Measurements from ENCODE around the gene ZNF429.
"Not testable (repeated sequence)": the region's sequence is repeated elsewhere in the genome, so short reads cannot be mapped to it uniquely, and the experiment has no call there.

Gene ZNF429

DNA sequence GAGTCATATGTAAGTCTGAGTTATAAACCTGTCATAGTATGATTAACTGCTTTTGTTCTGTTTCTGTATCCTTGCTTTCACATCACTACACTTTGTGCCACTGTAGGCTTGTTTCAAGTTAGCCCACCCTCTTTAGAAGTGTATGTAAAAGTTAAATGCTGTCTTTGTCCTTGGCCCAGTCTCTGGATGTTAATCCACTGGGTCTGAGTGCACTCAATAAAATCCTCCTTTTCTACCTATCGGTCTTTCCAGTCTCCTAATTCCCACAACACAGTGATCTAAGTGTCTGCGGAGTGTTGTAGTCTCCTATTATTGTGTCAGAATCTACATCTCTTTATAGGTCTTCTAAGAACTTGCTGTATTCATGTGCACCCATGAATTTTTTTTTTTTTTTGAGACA, 14.1 kb downstream of the ZNF429 start:
- peak in 1 of 2 donors; percentile 17 for DNase-seq

DNA sequence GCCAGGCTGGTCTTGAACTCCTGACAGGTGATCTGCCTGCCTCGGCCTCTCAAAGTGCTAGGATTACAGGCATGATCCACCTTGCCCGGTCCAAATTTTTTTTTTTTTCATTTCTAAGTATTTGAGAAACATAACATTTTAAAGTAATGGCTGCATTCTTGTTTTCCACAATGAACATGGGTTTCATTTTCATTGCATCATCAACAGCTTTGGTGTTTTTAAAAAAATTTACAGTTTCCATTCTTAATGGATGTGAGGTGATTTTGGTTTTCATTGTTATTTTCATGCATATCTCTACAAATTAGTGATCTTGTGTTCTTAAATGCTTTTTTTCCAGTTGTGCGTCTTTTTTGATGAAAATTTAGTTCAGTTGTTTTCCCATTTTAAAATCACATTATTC, 27.5 kb downstream of the ZNF429 start:
- no peak for DNase-seq

DNA sequence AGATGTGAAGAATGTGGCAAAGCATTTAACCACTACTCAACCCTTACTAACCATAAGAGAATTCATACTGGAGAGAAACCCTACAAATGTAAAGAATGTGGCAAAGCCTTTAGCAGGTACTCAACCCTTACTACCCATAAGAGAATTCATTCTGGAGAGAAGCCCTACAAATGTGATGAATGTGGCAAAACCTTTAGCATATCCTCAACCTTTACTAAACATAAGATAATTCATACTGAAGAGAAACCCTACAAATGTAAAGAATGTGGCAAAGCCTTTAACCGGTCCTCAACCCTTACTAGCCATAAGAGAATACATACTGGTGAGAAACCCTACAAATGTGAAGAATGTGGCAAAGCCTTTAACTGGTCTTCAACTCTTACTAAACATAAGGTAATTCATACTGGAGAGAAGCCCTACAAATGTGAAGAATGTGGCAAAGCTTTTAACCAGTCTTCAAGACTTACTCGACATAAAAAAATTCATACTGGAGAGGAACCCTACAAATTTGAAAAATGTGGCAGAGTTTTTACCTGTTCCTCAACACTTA, 31.4 kb downstream of the ZNF429 start:
- DNase-seq = not testable (repeated sequence)

DNA sequence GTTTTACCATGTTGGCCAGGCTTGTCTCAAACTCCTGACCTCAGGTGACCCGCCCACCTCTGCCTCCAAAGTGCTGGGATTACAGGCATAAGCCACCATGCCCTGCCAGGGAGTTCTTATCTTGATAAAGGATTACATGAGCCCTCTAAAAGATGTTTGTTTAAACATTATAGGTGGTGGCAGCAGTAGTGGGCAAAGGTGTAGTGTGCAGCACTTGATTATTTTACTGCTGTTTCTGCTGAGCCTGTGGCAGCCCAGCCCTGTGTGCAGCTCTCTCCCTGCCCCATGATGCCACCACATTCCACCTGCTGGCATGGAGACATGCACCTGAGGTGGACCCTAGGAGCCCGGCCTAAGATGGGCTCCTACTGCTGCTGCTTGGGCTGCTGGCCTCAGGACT, 54.0 kb downstream of the ZNF429 start:
- DNase-seq = no peak

- DNase-seq = no peak
These were observed 59.0 kb downstream of the ZNF429 start for GRCh38 chr19:21564406-21564805.

- DNase-seq = no peak
These were observed 60.7 kb downstream of the ZNF429 start for GRCh38 chr19:21566073-21566472.

DNA sequence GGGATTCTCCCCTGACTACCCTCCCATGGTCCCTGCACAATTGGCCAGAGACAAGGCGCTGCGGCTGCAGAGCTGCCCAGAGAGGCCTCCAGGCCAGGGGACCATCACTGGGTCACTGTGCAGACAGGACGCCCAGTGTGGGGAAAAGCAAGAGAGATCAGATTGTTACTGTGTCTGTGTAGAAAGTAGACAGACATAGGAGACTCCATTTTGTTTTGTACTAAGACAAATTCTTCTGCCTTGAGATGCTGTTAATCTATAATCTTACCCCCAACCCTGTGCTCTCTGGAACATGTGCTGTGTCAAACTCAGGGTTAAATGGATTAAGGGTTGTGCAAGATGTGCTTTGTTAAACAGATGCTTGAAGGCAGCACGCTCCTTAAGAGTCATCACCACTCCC, 62.4 kb downstream of the ZNF429 start:
- DNase-seq = not testable (repeated sequence)

GRCh38 chr19:21568816-21569493, 63.6 kb downstream of the ZNF429 start:
- peak; percentile 79 to 97 for DNase-seq

DNA sequence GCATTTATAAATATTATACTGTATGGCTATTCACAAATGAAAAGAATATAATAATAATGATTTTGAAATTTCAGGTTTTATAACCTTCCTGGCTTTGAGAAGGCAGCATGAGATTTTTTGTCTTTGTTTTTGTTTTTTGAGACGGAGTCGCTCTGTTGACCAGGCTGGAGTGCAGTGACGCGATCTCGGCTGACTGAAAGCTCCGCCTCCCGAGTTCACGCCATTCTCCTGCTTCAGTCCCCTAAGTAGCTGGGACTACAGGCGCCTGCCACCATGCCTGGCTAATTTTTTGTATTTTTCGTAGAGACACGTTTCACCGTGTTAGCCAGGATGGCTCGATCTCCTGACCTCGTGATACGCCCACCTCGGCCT, 64.1 kb downstream of the ZNF429 start:
- peak in 1 of 2 donors; percentile 82 for DNase-seq

DNA sequence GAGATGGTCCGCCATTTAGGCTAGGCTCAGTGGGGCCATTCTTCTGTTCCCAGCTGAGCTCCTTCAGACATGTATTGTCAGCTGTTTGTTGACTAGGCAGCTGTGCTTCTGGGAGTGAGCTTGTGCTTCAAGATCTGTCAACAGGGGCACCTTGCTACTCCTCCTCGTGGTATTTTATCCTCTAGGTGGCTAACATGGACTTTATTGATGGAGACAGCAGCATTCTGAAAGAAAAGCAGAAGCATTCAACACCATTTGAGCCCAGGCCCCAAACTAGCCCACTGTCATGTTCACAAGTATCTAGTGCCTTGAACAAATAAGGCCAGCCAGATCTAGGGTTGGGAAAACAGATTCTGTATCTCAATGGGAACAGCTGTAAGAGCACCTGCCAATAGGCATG, 65.9 kb downstream of the ZNF429 start:
- DNase-seq = no peak

- no peak for DNase-seq
These were observed 69.2 kb downstream of the ZNF429 start for GRCh38 chr19:21574607-21575006.

DNA sequence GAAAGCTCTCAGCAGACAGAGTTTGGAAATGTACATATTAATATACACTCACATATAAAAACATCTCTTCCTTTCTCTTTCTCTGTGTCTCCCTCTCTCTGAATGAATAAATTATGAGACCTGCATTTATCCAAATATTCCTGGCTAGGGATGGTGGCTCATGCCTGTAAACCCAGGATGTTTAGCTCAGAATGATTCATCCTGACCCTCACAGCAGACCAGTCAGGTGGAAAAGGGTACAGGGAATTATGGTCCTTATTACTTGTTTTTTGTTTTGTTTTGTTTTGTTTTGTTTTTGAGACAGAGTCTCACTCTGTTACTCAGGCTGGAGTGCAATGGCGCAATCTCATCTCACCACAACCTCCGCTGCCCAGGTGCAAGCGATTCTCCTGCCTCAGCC, 71.1 kb downstream of the ZNF429 start:
- DNase-seq = no peak

GRCh38 chr19:21580101-21580500, 74.7 kb downstream of the ZNF429 start:
- peak in 1 of 2 donors; percentile 50 for DNase-seq

DNA sequence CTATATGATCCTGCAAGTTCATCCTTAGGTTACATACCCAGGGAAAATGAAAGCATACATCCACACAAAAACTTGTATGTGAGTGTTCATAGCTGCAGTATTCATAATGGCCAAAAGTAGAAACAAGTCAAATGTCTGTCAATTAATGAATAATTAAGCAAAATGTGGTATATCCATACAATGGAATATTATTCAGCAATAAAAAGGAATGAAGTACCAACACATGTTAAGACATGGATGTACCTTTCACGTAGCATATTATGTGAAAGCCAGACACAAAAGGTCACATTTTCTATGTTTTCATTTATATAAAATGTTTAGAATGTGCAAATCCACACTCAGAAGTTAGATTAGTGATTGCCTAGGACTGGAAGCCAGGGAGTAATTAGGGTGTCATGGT, 75.4 kb downstream of the ZNF429 start:
- DNase-seq = no peak

DNA sequence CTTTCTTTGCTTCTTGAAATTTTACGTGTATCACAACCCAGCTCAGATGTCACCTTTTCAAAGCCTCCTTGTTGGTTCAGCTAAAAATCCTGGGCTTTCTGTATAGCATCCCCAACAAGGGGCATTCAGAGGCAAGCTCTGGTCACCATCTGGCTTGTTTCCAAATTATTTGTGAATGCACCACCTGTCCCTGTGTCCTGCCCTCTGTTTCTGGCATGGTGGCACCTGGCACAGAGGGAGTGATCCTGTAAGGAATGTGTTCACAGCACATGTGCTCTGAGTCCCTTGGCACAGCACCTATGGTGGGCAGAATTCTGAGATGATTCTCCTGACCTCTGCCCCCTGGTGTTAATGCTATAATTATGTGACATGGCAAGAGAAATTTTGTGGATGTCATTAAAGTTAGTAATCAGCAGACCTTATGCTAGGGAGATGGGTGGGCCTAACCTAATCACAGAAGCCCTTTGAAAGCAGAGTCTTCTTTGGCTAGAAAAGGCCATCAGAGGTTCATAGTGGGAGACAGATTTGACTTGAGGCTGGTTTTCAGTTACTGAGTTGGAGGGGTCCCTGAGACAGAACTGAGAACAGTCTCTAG, 76.3 kb downstream of the ZNF429 start:
- no peak for DNase-seq

- peak in 1 of 2 donors; percentile 28 for DNase-seq
These were observed 79.1 kb downstream of the ZNF429 start for GRCh38 chr19:21584537-21584936.

DNA sequence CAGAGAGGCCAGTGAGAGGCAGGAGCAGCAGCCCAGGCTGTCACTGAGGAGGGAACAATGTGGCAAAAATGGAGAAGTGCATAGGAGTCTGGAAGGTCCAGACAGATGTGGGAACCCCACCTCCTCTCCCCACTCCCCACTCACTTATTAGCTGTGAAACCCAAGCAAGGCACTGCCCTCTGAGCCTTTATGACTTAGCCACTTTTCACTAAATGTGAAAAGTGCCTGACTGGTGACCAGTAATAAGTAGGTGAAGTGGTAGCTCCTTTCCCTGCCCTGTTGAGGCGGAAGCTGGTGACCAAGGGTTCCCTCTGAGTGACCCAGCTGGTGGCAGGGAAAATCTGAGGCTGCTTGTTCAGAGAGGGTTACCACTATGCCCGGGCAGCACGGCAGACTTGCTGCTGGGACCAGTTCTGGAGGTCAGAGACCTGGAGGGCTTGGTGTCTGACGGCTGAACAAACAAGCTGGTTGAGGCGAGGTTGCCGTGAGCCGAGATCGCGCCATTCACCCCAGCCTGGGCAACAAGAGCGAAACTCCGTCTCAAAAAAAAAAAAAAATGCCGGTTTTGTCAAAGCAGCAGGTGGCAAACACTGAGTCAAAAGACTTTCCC, 80.0 kb downstream of the ZNF429 start:
- no peak for DNase-seq

DNA sequence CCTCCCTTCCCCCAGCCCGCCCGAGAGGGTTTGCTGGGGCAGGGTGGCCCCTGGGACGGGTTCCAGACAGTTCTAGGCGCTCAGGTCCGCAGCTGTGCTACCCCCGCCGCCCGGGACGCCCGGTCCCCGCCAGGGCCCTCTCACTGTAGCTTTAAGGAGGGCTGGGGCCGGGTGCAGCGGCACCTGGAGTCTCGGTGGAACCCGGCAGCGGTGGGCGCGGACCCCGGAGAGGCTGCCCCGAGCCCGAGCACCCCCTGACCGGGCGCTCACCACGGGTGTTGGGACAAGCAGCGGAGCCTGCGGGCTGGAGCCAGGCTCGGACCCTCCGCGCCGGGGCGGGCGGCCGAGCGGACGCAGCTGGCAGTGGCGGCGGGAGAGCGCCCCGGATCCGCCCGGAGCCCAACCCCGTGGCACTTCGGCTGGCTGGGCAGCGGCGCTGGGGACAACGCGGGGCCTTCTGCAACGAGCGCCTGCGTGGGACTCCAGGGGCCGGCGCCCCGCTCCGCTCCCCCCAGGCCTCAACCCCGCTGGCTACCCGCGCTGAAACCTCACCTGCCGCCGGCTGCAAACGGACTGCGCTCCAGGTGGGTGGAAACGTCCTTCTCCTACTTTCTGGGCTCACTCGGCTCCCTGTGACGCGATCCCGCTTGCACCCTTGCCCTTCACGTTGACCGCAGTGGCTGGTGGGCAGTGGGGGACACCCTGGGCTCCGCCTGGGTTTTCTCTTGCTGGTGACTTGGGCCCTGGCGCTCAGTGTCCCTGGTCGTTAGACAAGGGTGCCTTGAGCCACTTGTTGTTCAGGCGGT, 81.1 kb downstream of the ZNF429 start:
- DNase-seq = peak in 1 of 2 donors; percentile 16

DNA sequence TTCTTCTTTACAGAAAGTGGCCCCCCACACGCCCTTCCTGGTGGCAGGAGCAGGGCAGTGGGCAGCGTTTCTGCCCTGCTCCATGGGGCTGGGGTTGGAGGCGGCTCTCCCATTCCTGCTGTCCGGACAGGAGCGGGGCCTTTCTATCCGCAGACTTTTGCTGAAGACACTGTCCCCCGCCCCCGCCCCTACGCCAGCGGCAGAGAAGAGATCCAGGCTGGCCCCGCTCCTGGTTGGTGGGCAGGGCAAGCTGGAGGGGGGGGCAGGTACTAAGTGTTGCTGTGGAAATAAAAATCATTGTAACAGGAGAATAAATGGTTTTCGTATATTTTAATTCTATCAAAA, 81.7 kb downstream of the ZNF429 start:
- DNase-seq = no peak

DNA sequence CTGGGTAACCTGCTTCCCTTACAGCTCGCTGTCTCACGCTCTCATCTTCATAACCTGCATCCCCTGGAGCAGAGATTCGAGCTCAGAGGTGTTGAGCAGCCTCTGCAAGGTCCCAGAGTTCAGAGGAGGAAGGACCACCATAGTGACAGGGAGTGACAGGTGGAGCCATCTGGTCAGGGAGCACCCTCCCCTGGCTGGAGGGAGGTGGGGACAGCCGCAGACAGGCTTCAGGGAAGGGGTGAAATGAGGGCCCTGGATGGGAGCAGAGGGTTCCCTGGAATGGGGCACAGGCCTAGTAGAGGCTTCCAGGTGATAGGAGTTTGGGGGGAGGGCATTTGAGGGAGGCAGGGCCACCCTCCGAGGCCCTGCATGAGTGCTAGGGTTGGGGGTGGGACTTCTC, 82.1 kb downstream of the ZNF429 start:
- no peak for DNase-seq

DNA sequence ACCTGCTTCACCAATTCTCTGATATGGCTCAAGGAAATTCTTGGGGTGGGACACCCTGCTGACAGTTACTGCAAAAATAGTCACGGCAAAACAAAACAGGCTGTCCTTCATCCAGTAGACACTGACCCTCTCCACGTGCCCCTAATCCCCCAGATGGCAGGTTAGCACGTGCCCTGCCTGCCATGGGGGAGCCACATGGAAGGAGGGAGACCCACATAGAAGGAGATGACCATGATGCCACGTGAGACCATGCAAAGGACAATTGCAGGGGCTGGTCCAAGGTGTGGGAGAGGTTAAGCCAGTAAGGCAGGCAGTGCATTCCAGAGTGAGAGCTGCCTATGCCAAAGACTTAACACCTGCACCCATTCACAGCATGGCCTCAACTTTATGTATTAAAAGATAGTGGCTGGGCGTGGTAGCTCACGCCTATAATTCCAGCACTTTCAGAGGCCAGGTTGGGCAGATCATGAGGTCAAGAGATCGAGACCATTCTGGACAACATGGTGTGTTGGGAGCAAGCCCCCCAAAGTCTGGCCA, 82.7 kb downstream of the ZNF429 start:
- DNase-seq = no peak

- no peak for DNase-seq
These were observed 85.5 kb downstream of the ZNF429 start for GRCh38 chr19:21590867-21591266.

- no peak for DNase-seq
These were observed 87.6 kb downstream of the ZNF429 start for GRCh38 chr19:21593008-21593481.
